ENCODE data around the gene IER5.

DNA sequence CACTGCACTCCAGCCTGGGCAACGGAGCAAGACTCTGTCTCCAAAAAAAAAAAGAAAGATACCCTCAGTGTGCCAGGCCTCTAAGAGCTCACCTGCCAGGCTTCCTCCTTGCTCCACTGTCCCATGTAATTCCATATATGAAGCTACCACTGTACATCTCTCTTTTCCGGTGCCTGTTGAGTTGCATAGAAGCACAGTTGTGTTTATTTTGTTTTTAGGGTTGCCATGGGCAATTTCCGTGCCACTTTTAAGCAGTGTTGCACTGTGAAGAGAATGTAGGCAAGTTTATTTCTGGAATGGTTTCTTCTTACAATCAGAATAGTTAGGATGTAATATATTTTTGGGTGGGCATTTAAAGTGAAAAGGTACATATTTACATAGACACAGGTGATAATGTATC, 31.4 kb upstream of the IER5 start:
- TF ChIP-seq GATA2 (IDR thresholded peaks at IDR 0.05; ENCODE audit: low read depth, low read length) (no peak), GATA3 (IDR thresholded peaks at IDR 0.05; ENCODE audit: low read depth, low read length) (no peak)
